Natural killer cell (primary cell): Measurements from ENCODE around the gene IVNS1ABP. TPM values are rescaled to one million over a fixed set of nuclear protein-coding genes. Genes with fewer than 3 reads are reported as not detected.

Source experiments
- ATAC-seq, 3 donors: fragments of 150-1000 bp in 2 of 3; fragments of 200-7000 bp in 1 of 3; cut with Tn5 transposase; 1 replicate in 1 of 3; 2 replicates in 2 of 3; pipeline ENCODE4 v1.10.0; 2021; ENCODE audit warnings: mild to moderate bottlenecking in 2 of 3, moderate library complexity in 2 of 3
- DNase-seq, 2 donors: peaks; one replicate each; pipeline versions ENCODE4 v3.0.0 to v3.0.0-alpha.2; 2013 to 2021; ENCODE audit warnings: mixed read lengths in 1 of 2
- H3K27ac ChIP-seq: one replicate; pipeline ENCODE4 v1.5.1; 2013; ENCODE audit warnings: mild to moderate bottlenecking, low read length
- H3K27me3 ChIP-seq: one replicate; pipeline ENCODE4 v1.6.1; 2013; ENCODE audit warnings: low read length; ENCODE audit not compliant: control insufficient read depth, insufficient read depth
- H3K36me3 ChIP-seq: one replicate; pipeline ENCODE4 v1.6.1; 2013; ENCODE audit warnings: low read length; ENCODE audit not compliant: control insufficient read depth, insufficient read depth
- H3K4me1 ChIP-seq: one replicate; pipeline ENCODE4 v1.6.1; 2013; ENCODE audit warnings: low read length; ENCODE audit not compliant: control insufficient read depth, insufficient read depth
- H3K4me3 ChIP-seq: one replicate; pipeline ENCODE4 v1.5.1; 2013; ENCODE audit warnings: low read length
- H3K9me3 ChIP-seq: one replicate; pipeline ENCODE4 v1.6.1; 2013; ENCODE audit warnings: low read length; ENCODE audit not compliant: control insufficient read depth, insufficient read depth
- H3K27ac Mint-ChIP-seq, 2 donors: one replicate each; pipeline ENCODE4 v1.8.0; 2022; ENCODE audit warnings: mild to moderate bottlenecking in 2 of 2, mixed read lengths in 2 of 2, moderate library complexity in 1 of 2
- H3K27me3 Mint-ChIP-seq, 2 donors: one replicate each; pipeline ENCODE4 v1.8.0; 2022; ENCODE audit warnings: low read depth in 2 of 2, mixed read lengths in 2 of 2
- H3K36me3 Mint-ChIP-seq: one replicate; pipeline ENCODE4 v1.8.0; 2022; ENCODE audit warnings: mixed read lengths
- H3K4me1 Mint-ChIP-seq, 2 donors: one replicate each; pipeline ENCODE4 v1.8.0; 2022; ENCODE audit warnings: mixed read lengths in 2 of 2
- H3K4me3 Mint-ChIP-seq: one replicate; pipeline ENCODE4 v1.8.0; 2022; ENCODE audit warnings: mild to moderate bottlenecking, moderate library complexity, mixed read lengths
- H3K9me3 Mint-ChIP-seq, 2 donors: one replicate each; pipeline ENCODE4 v1.8.0; 2022; ENCODE audit warnings: mixed read lengths in 2 of 2
- CTCF ChIP-seq: fragments of 200-600 bp; IDR thresholded peaks from one replicate; pipeline ENCODE4 v1.8.0; 2022; ENCODE audit warnings: antibody characterized with exemption
- WGBS: methylation state at CpG from one replicate; pipeline ENCODE4 v1.1.7; 2013; ENCODE audit warnings: missing lambda C conversion rate; ENCODE audit not compliant: insufficient coverage; 5-methylcytosine and 5-hydroxymethylcytosine counted together
- intact Hi-C: fragments of 100-400 bp; cut with micrococcal nuclease; formaldehyde crosslinking; loops from one replicate; pipeline ENCODE4 v1.14.2; 2022
- total RNA-seq, 4 donors: library from RNA; stranded (reverse); fragments of 120-200 nt in 1 of 4; gene quantifications; one replicate each; pipeline versions ENCODE4 v1.2.3 to v1.2.4, GENCODE V29; 2013 to 2022

The IVNS1ABP gene
- total RNA-seq, 3 donors from 2014 or later (not counting 1 experiment from before 2014, with no cell fraction given), result 250 to 394 (median 299) TPM

- intact Hi-C loops, result no loop called here
Measured at GRCh38 chr1:185279571-185279970, 37.5 kb downstream of the IVNS1ABP start.

GRCh38 chr1:185271921-185272320, 45.1 kb downstream of the IVNS1ABP start:
- H3K36me3 Mint-ChIP-seq, result no peaks in the 10 kb centered on the region
- DNase-seq, result no peak
- no peak for ATAC-seq
- no peaks in the 10 kb centered on the region for H3K27me3 Mint-ChIP-seq
- H3K4me1 Mint-ChIP-seq, result no peaks in the 10 kb centered on the region
- Histone ChIP-seq H3K4me3 (no peak overlapping the region), H3K36me3 (no peaks in the 10 kb centered on the region), H3K9me3 (no peaks in the 10 kb centered on the region), H3K27me3 (no peaks in the 10 kb centered on the region), H3K27ac (no peak overlapping the region), H3K4me1 (no peaks in the 10 kb centered on the region)
- TF ChIP-seq CTCF, result no peak
- intact Hi-C loops, result no loop called here
- H3K27ac Mint-ChIP-seq, result no peak overlapping the region
- WGBS, result 100% methylated on average over 1 of the region's 4 CpGs
- H3K9me3 Mint-ChIP-seq, result no peaks in the 10 kb centered on the region
- H3K4me3 Mint-ChIP-seq, result no peak overlapping the region

More at GRCh38 chr1:185279571-185279970, 37.5 kb downstream of the IVNS1ABP start:
- Mint-ChIP-seq H3K4me3 (no peak overlapping the region), H3K36me3 (no peaks in the 10 kb centered on the region), H3K4me1 (peaks cover 14 to 17% of the 10 kb centered on the region in 2 donors), H3K9me3 (no peaks in the 10 kb centered on the region), H3K27me3 (no peaks in the 10 kb centered on the region), H3K27ac (no peak overlapping the region)
- Histone ChIP-seq H3K4me1 (peaks cover 12% of the 10 kb centered on the region), H3K36me3 (no peaks in the 10 kb centered on the region), H3K27ac (no peak overlapping the region), H3K9me3 (no peaks in the 10 kb centered on the region), H3K27me3 (no peaks in the 10 kb centered on the region), H3K4me3 (no peak overlapping the region)
- ATAC-seq (no peak), DNase-seq (no peak)
- no peak for TF ChIP-seq CTCF

- no peaks in the 10 kb centered on the region for H3K27me3 Mint-ChIP-seq
- Histone ChIP-seq H3K9me3 (no peaks in the 10 kb centered on the region), H3K27ac (no peak overlapping the region), H3K4me3 (no peak overlapping the region), H3K36me3 (no peaks in the 10 kb centered on the region), H3K27me3 (no peaks in the 10 kb centered on the region), H3K4me1 (no peaks in the 10 kb centered on the region)
- ATAC-seq (no peak), DNase-seq (no peak)
- no peak for TF ChIP-seq CTCF
- H3K36me3 Mint-ChIP-seq, result no peaks in the 10 kb centered on the region
- 93% methylated on average over 1 of the region's 2 CpGs for WGBS
- intact Hi-C loops, result no loop called here
- H3K4me1 Mint-ChIP-seq, result no peaks in the 10 kb centered on the region
- no peaks in the 10 kb centered on the region for H3K9me3 Mint-ChIP-seq
- H3K27ac Mint-ChIP-seq, result no peak overlapping the region
- no peak overlapping the region for H3K4me3 Mint-ChIP-seq
Measured at GRCh38 chr1:185268352-185268751, 48.7 kb downstream of the IVNS1ABP start.

GRCh38 chr1:185267701-185268100, 49.3 kb downstream of the IVNS1ABP start:
- no peak for DNase-seq
- Histone ChIP-seq H3K36me3 (no peaks in the 10 kb centered on the region), H3K4me1 (no peaks in the 10 kb centered on the region), H3K27ac (no peak overlapping the region), H3K9me3 (no peaks in the 10 kb centered on the region), H3K27me3 (no peaks in the 10 kb centered on the region), H3K4me3 (no peak overlapping the region)
- no peaks in the 10 kb centered on the region for H3K9me3 Mint-ChIP-seq
- H3K27me3 Mint-ChIP-seq, result no peaks in the 10 kb centered on the region
- no peak for ATAC-seq
- no peaks in the 10 kb centered on the region for H3K36me3 Mint-ChIP-seq
- intact Hi-C loops, result no loop called here
- H3K4me1 Mint-ChIP-seq, result no peaks in the 10 kb centered on the region
- no peak overlapping the region for H3K4me3 Mint-ChIP-seq
- no peak overlapping the region for H3K27ac Mint-ChIP-seq
- no peak for TF ChIP-seq CTCF
